ENCODE results near the gene MYRIP. TPM values are rescaled to one million over a fixed set of nuclear protein-coding genes. Genes with fewer than 3 reads are reported as not detected.
"Not testable (repeated sequence)": the region's sequence is repeated elsewhere in the genome, so short reads cannot be mapped to it uniquely, and the experiment has no call there.

Gene MYRIP
- total and polyA plus RNA-seq, 12 donors: 0.45 to 2.7 (median 1.3) TPM

DNA sequence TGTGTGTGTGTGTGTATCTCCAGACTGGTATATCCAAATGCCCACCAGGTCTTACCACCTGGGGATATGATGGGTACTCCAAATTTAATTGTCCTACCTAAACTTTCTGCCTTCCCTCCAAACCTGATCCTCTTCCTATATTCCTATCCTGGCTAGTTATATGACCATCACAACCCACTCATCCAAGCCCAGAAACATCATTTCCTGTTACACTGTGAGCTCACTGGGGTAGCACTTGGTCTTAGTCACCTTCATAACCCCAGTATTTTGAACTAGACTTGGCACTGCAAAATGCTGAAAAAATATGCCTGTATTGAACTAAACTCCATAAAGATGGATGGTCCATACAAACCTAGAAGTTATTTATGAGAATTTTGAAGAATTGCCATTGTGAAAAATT lies 321.3 kb downstream of the MYRIP start:
- no peaks in the 10 kb centered on the region for H3K27me3 ChIP-seq
- peaks cover 0 to 8% (median 0%) of the 10 kb centered on the region in 9 donors for H3K4me1 ChIP-seq
- H3K4me3 ChIP-seq: no peak overlapping the region
- peaks cover 0 to 39% (median 3%) of the 10 kb centered on the region in 11 donors for H3K9me3 ChIP-seq
- TF ChIP-seq, protein P1, sequence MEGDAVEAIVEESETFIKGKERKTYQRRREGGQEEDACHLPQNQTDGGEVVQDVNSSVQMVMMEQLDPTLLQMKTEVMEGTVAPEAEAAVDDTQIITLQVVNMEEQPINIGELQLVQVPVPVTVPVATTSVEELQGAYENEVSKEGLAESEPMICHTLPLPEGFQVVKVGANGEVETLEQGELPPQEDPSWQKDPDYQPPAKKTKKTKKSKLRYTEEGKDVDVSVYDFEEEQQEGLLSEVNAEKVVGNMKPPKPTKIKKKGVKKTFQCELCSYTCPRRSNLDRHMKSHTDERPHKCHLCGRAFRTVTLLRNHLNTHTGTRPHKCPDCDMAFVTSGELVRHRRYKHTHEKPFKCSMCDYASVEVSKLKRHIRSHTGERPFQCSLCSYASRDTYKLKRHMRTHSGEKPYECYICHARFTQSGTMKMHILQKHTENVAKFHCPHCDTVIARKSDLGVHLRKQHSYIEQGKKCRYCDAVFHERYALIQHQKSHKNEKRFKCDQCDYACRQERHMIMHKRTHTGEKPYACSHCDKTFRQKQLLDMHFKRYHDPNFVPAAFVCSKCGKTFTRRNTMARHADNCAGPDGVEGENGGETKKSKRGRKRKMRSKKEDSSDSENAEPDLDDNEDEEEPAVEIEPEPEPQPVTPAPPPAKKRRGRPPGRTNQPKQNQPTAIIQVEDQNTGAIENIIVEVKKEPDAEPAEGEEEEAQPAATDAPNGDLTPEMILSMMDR (IDR thresholded peaks at IDR 0.05): no peak
- no peaks in the 10 kb centered on the region for H3K36me3 ChIP-seq
- intact Hi-C loops (cut with DNase I): no loop called here
- H3K27ac ChIP-seq: no peak overlapping the region
- DNase-seq: no peak
- ATAC-seq: no peak

DNA sequence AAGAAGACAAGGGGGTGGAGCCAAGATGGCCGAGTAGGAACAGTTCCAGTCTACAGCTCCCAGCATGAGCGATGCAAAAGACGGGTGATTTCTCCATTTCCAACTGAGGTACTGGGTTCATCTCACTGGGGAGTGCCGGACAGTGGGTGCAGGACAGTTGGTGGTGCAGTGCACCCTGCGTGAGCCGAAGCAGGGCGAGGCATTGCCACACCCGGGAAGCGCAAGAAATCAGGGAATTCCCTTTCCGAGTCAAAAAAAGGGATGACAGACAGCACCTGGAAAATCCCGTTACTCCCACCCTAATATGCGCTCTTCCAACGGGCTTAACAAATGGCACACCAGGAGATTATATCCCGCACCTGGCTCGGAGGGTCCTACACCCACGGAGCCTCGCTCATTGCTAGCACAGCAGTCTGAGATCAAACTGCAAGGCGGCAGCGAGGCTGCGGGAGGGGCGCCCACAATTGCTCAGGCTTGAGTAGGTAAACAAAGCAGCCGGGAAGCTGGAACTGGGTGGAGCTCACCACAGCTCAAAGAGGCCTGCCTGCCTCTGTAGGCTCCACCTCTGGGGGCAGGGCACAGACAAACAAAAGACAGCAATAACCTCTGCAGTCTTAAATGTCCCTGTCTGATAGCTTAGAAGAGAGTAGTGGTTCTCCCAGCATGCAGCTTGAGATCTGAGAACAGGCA lies 324.6 kb downstream of the MYRIP start:
- H3K27ac ChIP-seq; H3K4me1 ChIP-seq; H3K27me3 ChIP-seq; DNase-seq; intact Hi-C loops (cut with DNase I); H3K4me3 ChIP-seq; H3K36me3 ChIP-seq; ATAC-seq: not testable (repeated sequence)
- peaks cover 0 to 47% (median 3%) of the 10 kb centered on the region in 11 donors for H3K9me3 ChIP-seq
- WGBS, 2 donors: 95 to 96% methylated on average over 22 of the region's 22 CpGs

DNA sequence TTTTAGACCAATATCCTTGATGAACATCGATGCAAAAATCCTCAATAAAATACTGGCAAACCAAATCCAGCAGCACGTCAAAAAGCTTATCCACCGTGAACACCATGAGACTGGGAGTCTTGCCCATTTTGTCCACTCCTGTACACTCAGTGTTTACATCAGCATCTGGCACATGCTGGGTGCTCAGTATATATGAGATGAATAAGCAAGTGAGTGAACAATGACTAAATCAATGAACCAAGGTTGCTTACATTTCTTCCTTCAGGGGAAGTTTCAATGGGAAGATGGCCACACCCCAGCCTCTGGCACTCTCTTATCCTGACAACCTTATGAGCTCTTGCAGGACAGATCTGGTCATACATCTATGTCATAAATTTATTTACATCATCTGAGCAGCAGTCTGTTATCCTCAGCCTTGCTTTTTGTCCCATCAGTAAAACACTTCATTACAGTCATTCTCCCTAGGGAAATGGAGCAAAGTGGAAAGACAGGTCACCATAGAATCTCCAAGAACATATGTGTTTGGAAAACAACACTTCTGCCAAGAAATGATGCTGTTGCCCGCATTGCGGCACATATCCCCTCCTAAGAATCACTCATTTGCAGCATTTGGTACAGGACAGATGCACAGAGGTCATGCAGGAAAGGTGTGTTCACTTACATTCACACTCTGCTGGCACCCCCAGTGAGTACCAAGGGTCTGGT lies 328.3 kb downstream of the MYRIP start:
- ATAC-seq (no peak), DNase-seq (no peak)
- H3K36me3 ChIP-seq: no peaks in the 10 kb centered on the region
- H3K4me3 ChIP-seq: no peak overlapping the region
- TF ChIP-seq, protein P1 (IDR thresholded peaks at IDR 0.05): no peak
- WGBS, 2 donors: 77 to 83% methylated on average over 5 of the region's 5 CpGs
- H3K9me3 ChIP-seq: peaks cover 0 to 50% (median 3%) of the 10 kb centered on the region in 11 donors
- no peak overlapping the region for H3K27ac ChIP-seq
- no peaks in the 10 kb centered on the region for H3K4me1 ChIP-seq
- H3K27me3 ChIP-seq: no peaks in the 10 kb centered on the region
- intact Hi-C loops (cut with DNase I): no loop called here

DNA sequence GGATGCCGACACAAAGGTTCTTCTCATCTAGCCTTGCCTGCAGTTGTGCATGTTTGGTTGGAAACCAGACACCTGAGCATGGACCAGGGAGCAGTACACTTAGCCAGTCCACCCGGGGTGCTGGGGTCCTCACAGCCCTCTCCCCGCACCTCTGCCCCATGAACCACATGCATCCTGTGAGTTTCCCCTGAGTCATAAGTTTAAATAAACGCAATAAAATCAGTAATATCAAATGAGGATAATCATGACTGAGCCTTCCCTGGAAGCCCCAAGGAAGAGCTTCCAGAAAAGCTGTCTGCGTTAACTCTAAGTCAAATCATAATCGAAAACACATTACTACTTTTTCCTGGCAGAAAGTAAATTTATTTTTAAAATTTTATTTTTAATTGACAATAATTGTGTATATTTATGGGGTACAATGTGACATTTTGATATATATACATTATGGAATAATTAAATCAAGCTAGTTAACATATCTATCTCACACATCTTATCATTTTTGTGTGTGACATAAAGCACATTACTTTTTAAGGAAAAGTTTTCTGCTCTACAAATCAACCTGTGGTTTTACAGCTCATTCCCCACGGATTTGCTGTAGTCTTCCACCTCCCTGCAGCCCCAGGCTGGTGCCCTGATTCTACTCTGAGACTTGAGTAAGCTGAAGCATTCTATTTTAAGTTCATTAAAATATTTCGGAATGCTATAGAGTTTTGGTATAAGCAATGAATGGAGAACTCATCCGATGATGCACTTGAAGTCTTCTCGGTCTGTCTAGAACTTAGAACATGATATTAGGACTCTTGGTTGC lies 334.1 kb downstream of the MYRIP start:
- no peak overlapping the region for H3K27ac ChIP-seq
- no peaks in the 10 kb centered on the region for H3K36me3 ChIP-seq
- peaks cover 0 to 23% (median 0%) of the 10 kb centered on the region in 11 donors for H3K9me3 ChIP-seq
- no peaks in the 10 kb centered on the region for H3K27me3 ChIP-seq
- ATAC-seq (no peak), DNase-seq (no peak)
- WGBS, 2 donors: 88 to 90% methylated on average over 10 of the region's 10 CpGs
- TF ChIP-seq, protein P1 (IDR thresholded peaks at IDR 0.05): no peak
- H3K4me1 ChIP-seq: no peaks in the 10 kb centered on the region
- intact Hi-C loops (cut with DNase I): no loop called here
- no peak overlapping the region for H3K4me3 ChIP-seq

Data from heart right ventricle (tissue), 16 donors.